ENCODE data around the gene ARNT2. TPM values are rescaled to one million over a fixed set of nuclear protein-coding genes. Genes with fewer than 3 reads are reported as not detected.

ARNT2 gene
- total RNA-seq, 1 donor from 2014 or later: 35.7 TPM

GRCh38 chr15:80424381-80424780, 20.2 kb downstream of the ARNT2 start:
- DNase-seq: no peak
- peaks cover 2% of the 10 kb centered on the region for H3K9me3 Mint-ChIP-seq (ENCODE audit: unreplicated experiment)
- no peaks in the 10 kb centered on the region for H3K4me1 Mint-ChIP-seq (ENCODE audit: low read depth, unreplicated experiment)
- TF ChIP-seq CTCF (IDR thresholded peaks at IDR 0.05; ENCODE audit: partially characterized antibody, unreplicated experiment): no peak
- no peak overlapping the region for H3K4me3 Mint-ChIP-seq (ENCODE audit: unreplicated experiment)
- peaks cover 4% of the 10 kb centered on the region for H3K36me3 Mint-ChIP-seq (ENCODE audit: unreplicated experiment)
- H3K27ac Mint-ChIP-seq (ENCODE audit: unreplicated experiment): no peak overlapping the region
- H3K27me3 Mint-ChIP-seq (ENCODE audit: unreplicated experiment): peaks cover under 1% of the 10 kb centered on the region

- peaks cover 4% of the 10 kb centered on the region for H3K36me3 Mint-ChIP-seq (ENCODE audit: unreplicated experiment)
- H3K4me3 Mint-ChIP-seq (ENCODE audit: unreplicated experiment): no peak overlapping the region
- peaks cover 2% of the 10 kb centered on the region for H3K27me3 Mint-ChIP-seq (ENCODE audit: unreplicated experiment)
- no peak for TF ChIP-seq CTCF (IDR thresholded peaks at IDR 0.05; ENCODE audit: partially characterized antibody, unreplicated experiment)
- DNase-seq: no peak
- no peaks in the 10 kb centered on the region for H3K4me1 Mint-ChIP-seq (ENCODE audit: low read depth, unreplicated experiment)
- H3K27ac Mint-ChIP-seq (ENCODE audit: unreplicated experiment): no peak overlapping the region
- no peaks in the 10 kb centered on the region for H3K9me3 Mint-ChIP-seq (ENCODE audit: unreplicated experiment)
Observed at GRCh38 chr15:80426316-80426715, 22.1 kb downstream of the ARNT2 start.

GRCh38 chr15:80429964-80430363, 25.8 kb downstream of the ARNT2 start:
- Mint-ChIP-seq H3K4me3 (ENCODE audit: unreplicated experiment) (no peak overlapping the region), H3K27me3 (ENCODE audit: unreplicated experiment) (peaks cover 2% of the 10 kb centered on the region), H3K4me1 (ENCODE audit: low read depth, unreplicated experiment) (peaks cover 8% of the 10 kb centered on the region), H3K36me3 (ENCODE audit: unreplicated experiment) (peaks cover 4% of the 10 kb centered on the region), H3K27ac (ENCODE audit: unreplicated experiment) (no peak overlapping the region), H3K9me3 (ENCODE audit: unreplicated experiment) (no peaks in the 10 kb centered on the region)
- no peak for TF ChIP-seq CTCF (IDR thresholded peaks at IDR 0.05; ENCODE audit: partially characterized antibody, unreplicated experiment)
- DNase-seq: no peak

- peaks cover 1% of the 10 kb centered on the region for H3K9me3 Mint-ChIP-seq (ENCODE audit: unreplicated experiment)
- no peak overlapping the region for H3K4me3 Mint-ChIP-seq (ENCODE audit: unreplicated experiment)
- H3K27ac Mint-ChIP-seq (ENCODE audit: unreplicated experiment): no peak overlapping the region
- no peaks in the 10 kb centered on the region for H3K36me3 Mint-ChIP-seq (ENCODE audit: unreplicated experiment)
- H3K27me3 Mint-ChIP-seq (ENCODE audit: unreplicated experiment): peaks cover 2% of the 10 kb centered on the region
- no peak for DNase-seq
- H3K4me1 Mint-ChIP-seq (ENCODE audit: low read depth, unreplicated experiment): peaks cover 8% of the 10 kb centered on the region
- no peak for TF ChIP-seq CTCF (IDR thresholded peaks at IDR 0.05; ENCODE audit: partially characterized antibody, unreplicated experiment)
Observed at GRCh38 chr15:80431635-80432344, 27.6 kb downstream of the ARNT2 start.

- H3K27me3 Mint-ChIP-seq (ENCODE audit: unreplicated experiment): peaks cover 2% of the 10 kb centered on the region
- no peak overlapping the region for H3K27ac Mint-ChIP-seq (ENCODE audit: unreplicated experiment)
- DNase-seq: no peak
- no peaks in the 10 kb centered on the region for H3K36me3 Mint-ChIP-seq (ENCODE audit: unreplicated experiment)
- peaks cover 8% of the 10 kb centered on the region for H3K4me1 Mint-ChIP-seq (ENCODE audit: low read depth, unreplicated experiment)
- no peak for TF ChIP-seq CTCF (IDR thresholded peaks at IDR 0.05; ENCODE audit: partially characterized antibody, unreplicated experiment)
- H3K9me3 Mint-ChIP-seq (ENCODE audit: unreplicated experiment): peaks cover 4% of the 10 kb centered on the region
- H3K4me3 Mint-ChIP-seq (ENCODE audit: unreplicated experiment): no peak overlapping the region
Observed at GRCh38 chr15:80432345-80432702, 28.1 kb downstream of the ARNT2 start.
